Neural cell (in vitro differentiated cells): ENCODE measurements around the gene NIM1K. TPM values are rescaled to one million over a fixed set of nuclear protein-coding genes. Genes with fewer than 3 reads are reported as not detected.

Experiments
- H2AFZ ChIP-seq: fragments of 200-600, 300-800 bp; sonication (generic), shearing (Covaris generic); 2 replicates; pipeline ENCODE4 v1.6.0; 2014; ENCODE audit warnings: low read depth, mild to moderate bottlenecking, antibody characterized with exemption, low read length, moderate library complexity
- H3F3A ChIP-seq: fragments of 200-600 bp; shearing (Covaris generic); 2 replicates; pipeline ENCODE4 v1.6.1; 2016; ENCODE audit warnings: mild to moderate bottlenecking, moderate library complexity, mixed read lengths, antibody characterized with exemption, low read length; ENCODE audit not compliant: insufficient read depth, poor library complexity, severe bottlenecking
- H3K27ac ChIP-seq: fragments of 200-600, 300-800 bp; sonication (generic), shearing (Covaris generic); 2 replicates; pipeline ENCODE4 v1.5.1; 2014; ENCODE audit warnings: mild to moderate bottlenecking, low read length, moderate library complexity
- H3K27me3 ChIP-seq: fragments of 300-800, 200-600 bp; sonication (generic), shearing (Covaris generic); 2 replicates; pipeline ENCODE4 v1.6.0; 2014; ENCODE audit warnings: mild to moderate bottlenecking, low read depth, low read length, moderate library complexity; ENCODE audit not compliant: insufficient read depth
- H3K36me3 ChIP-seq: fragments of 300-800, 200-600 bp; sonication (generic), shearing (Covaris generic); 2 replicates; pipeline ENCODE4 v1.5.1; 2014; ENCODE audit warnings: mild to moderate bottlenecking, antibody characterized with exemption, low read length, moderate library complexity; ENCODE audit not compliant: insufficient read depth
- H3K4me2 ChIP-seq: fragments of 300-800, 200-600 bp; sonication (generic), shearing (Covaris generic); 2 replicates; pipeline ENCODE4 v1.6.0; 2014; ENCODE audit warnings: mild to moderate bottlenecking, low read length
- H3K4me3 ChIP-seq: fragments of 300-800, 200-600 bp; sonication (generic), shearing (Covaris generic); 2 replicates; pipeline ENCODE4 v1.5.1; 2014; ENCODE audit warnings: mild to moderate bottlenecking, low read length, moderate library complexity
- H3K79me2 ChIP-seq: fragments of 200-600 bp; shearing (Covaris generic); replicated peaks from 2 replicates; pipeline ENCODE4 v1.6.0; 2014; ENCODE audit warnings: mild to moderate bottlenecking, low read length, moderate library complexity; ENCODE audit not compliant: insufficient read depth
- H3K9ac ChIP-seq: fragments of 300-800, 200-600 bp; sonication (generic), shearing (Covaris generic); 2 replicates; pipeline ENCODE4 v1.6.1; 2016; ENCODE audit warnings: mild to moderate bottlenecking, low read length, mixed read lengths
- H3K9me2 ChIP-seq: fragments of 200-600 bp; shearing (Covaris generic); 2 replicates; pipeline ENCODE4 v1.6.1; 2016; ENCODE audit warnings: mild to moderate bottlenecking, low read length, mixed read lengths; ENCODE audit not compliant: insufficient read depth
- H3K9me3 ChIP-seq: fragments of 200-600, 300-800 bp; sonication (generic), shearing (Covaris generic); 2 replicates; pipeline ENCODE4 v1.6.1; 2016; ENCODE audit warnings: mild to moderate bottlenecking, mixed run types, low read length, moderate library complexity, mixed read lengths
- H4K20me1 ChIP-seq: fragments of 200-600 bp; shearing (Covaris generic); 2 replicates; pipeline ENCODE4 v1.6.1; 2016; ENCODE audit warnings: mild to moderate bottlenecking, mixed run types; ENCODE audit not compliant: insufficient read depth
- CTCF ChIP-seq: fragments of 450-650 bp; IDR thresholded peaks from 2 replicates; pipeline ENCODE4 v1.5.1; 2014; ENCODE audit warnings: antibody characterized with exemption, mild to moderate bottlenecking, moderate library complexity; ENCODE audit not compliant: poor library complexity, severe bottlenecking
- EP300 ChIP-seq: fragments of 450-650 bp; conservative IDR thresholded peaks from 2 replicates; pipeline ENCODE4 v1.6.1; 2014; ENCODE audit warnings: antibody characterized with exemption, mild to moderate bottlenecking, moderate library complexity; ENCODE audit not compliant: poor library complexity, severe bottlenecking
- EZH2 ChIP-seq: fragments of 200-600, 300-800 bp; shearing (Covaris generic), sonication (generic); IDR thresholded peaks from 2 replicates; pipeline ENCODE4 v1.6.1; 2014; ENCODE audit warnings: antibody characterized with exemption, low read length, borderline replicate concordance, mild to moderate bottlenecking; ENCODE audit not compliant: insufficient read depth, poor library complexity, severe bottlenecking
- MXI1 ChIP-seq: fragments of 450-650 bp; conservative IDR thresholded peaks from 2 replicates; pipeline ENCODE4 v1.6.1; 2014; ENCODE audit warnings: antibody characterized with exemption, mild to moderate bottlenecking; ENCODE audit not compliant: poor library complexity, severe bottlenecking
- POLR2AphosphoS5 ChIP-seq: IDR thresholded peaks from 2 replicates; pipeline ENCODE4 v1.6.1; 2012
- RAD21 ChIP-seq: fragments of 450-650 bp; conservative IDR thresholded peaks from 2 replicates; pipeline ENCODE4 v1.6.1; 2014; ENCODE audit warnings: antibody characterized with exemption, mild to moderate bottlenecking, moderate library complexity
- REST ChIP-seq: IDR thresholded peaks from 2 replicates; pipeline ENCODE4 v1.6.1; 2012; ENCODE audit warnings: borderline replicate concordance
- SMC3 ChIP-seq: fragments of 450-650 bp; conservative IDR thresholded peaks from 2 replicates; pipeline ENCODE4 v1.6.1; 2014; ENCODE audit warnings: antibody characterized with exemption, mild to moderate bottlenecking, moderate library complexity; ENCODE audit not compliant: poor library complexity
- TAF1 ChIP-seq: IDR thresholded peaks from 2 replicates; pipeline ENCODE4 v1.6.1; 2012; ENCODE audit warnings: low read depth
- polyA plus RNA-seq: library from polyadenylated mRNA; depleted of rRNA; stranded (reverse); fragments of >200 nt; gene quantifications from 2 replicates; pipeline ENCODE4 v1.2.3, GENCODE V29; 2014

The NIM1K gene
- polyA plus RNA-seq, 1 donor from 2014 or later = 4.4 TPM

- no peaks in the 10 kb centered on the region for H3K9me2 ChIP-seq
- H3K9ac ChIP-seq = no peak overlapping the region
- H3K4me3 ChIP-seq = no peak overlapping the region
- peaks cover 46% of the 10 kb centered on the region for H3K79me2 ChIP-seq
- H4K20me1 ChIP-seq = no peaks in the 10 kb centered on the region
- no peak overlapping the region for H2AFZ ChIP-seq
- no peaks in the 10 kb centered on the region for H3K9me3 ChIP-seq
- peaks cover 23% of the 10 kb centered on the region for H3K36me3 ChIP-seq
- no peaks in the 10 kb centered on the region for H3F3A ChIP-seq
- no peaks in the 10 kb centered on the region for H3K27me3 ChIP-seq
- no peak overlapping the region for H3K27ac ChIP-seq
- H3K4me2 ChIP-seq = no peak overlapping the region
- TF ChIP-seq EZH2 (no peak), MXI1 (no peak), CTCF (no peak), REST (no peak), EP300 (no peak), POLR2AphosphoS5 (no peak), SMC3 (no peak), TAF1 (no peak), RAD21 (no peak)
Observed at GRCh38 chr5:43290726-43291125, 98.7 kb downstream of the NIM1K start.

- Histone ChIP-seq H3K27me3 (no peaks in the 10 kb centered on the region), H4K20me1 (peaks cover 7% of the 10 kb centered on the region), H3K9me3 (no peaks in the 10 kb centered on the region), H3K4me3 (no peak overlapping the region), H3K4me2 (no peak overlapping the region), H3F3A (no peaks in the 10 kb centered on the region), H3K79me2 (peaks cover 70% of the 10 kb centered on the region), H3K9ac (no peak overlapping the region), H3K36me3 (peaks cover 18% of the 10 kb centered on the region), H3K9me2 (no peaks in the 10 kb centered on the region), H2AFZ (no peak overlapping the region), H3K27ac (no peak overlapping the region)
- TF ChIP-seq MXI1 = no peak
- TF ChIP-seq RAD21 = no peak
- TF ChIP-seq TAF1 = no peak
- no peak for TF ChIP-seq EP300
- TF ChIP-seq POLR2AphosphoS5 = no peak
- TF ChIP-seq SMC3 = no peak
- no peak for TF ChIP-seq EZH2
- no peak for TF ChIP-seq REST
- TF ChIP-seq CTCF = no peak
Observed at GRCh38 chr5:43294226-43294625, 102.2 kb downstream of the NIM1K start.
